Measurements from ENCODE around the gene LGR4.
"Not testable (repeated sequence)": the region's sequence is repeated elsewhere in the genome, so short reads cannot be mapped to it uniquely, and the experiment has no call there.

LGR4 gene

GRCh38 chr11:27456140-27456794 lies 16.3 kb downstream of the LGR4 start:
- no peak for DNase-seq

GRCh38 chr11:27455667-27456066 lies 16.9 kb downstream of the LGR4 start:
- DNase-seq, result no peak

DNA sequence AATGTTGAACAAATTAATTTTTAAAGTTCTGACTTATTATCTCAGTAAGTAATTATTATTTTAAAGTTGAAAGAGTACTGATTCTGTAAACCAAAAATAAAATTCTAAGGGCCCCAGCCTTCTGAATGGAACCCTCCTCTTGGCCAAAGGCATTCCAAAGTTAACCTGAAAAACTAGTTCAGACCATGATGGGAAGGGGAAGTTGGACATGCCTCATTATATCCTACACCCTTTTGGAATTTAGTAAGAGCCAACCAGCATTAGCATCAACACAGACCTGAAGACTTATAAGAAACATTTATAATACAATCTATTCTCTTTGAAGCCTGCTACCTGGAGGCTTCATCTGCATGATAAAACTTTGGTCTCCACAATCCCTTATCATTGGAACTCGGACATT lies 18.9 kb downstream of the LGR4 start:
- DNase-seq, result no peak

GRCh38 chr11:27452147-27452546 lies 20.4 kb downstream of the LGR4 start:
- no peak for DNase-seq

DNA sequence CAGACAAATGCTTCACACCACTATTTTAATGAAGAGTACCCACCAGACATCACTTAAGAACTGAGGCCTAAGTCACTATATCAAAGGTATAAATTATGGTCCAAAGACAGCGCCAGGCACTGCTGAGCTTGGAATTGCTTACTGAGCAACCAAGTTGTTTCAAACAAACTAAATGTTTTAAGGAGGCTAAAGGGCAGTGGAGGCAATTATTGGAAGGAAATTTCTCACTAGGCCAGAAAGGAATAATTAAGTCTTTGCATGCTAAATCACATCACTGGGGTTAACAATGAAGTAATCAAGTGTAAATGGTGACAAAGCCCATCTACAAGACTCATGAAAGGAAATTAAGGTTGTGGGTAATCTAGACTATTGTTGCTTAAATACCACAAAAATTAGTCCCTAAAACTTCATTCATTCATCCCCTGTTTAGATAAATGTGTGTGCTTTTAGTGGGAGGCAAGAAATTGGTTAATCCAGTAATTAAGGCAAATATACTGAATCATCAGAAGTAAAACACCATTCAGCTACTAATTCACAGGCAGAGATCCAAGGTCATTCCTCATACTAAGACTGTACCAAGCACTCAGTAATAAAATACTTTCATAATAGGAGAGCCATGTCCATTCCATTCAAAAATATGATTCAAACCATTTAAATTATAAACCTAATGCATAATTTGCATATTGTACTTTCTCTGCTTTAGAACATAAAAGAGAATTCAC lies 21.2 kb downstream of the LGR4 start:
- no peak for DNase-seq

DNA sequence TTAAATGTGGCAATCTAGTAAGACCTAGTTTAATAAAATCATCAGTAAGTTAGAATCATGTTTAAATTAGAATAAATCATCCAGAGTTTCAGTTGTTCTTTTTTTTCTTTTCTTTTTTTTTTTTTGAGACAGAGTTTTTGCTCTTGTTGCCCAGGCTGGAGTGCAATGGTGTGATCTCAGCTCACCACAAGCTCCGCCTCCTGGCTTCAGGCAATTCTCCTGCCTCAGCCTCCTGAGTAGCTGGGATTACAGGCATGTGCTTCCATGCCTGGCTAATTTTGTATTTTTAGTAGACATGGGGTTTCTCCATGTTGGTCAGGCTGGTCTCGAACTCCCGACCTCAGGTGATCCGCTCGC lies 24.4 kb downstream of the LGR4 start:
- DNase-seq, result not testable (repeated sequence)

- no peak for DNase-seq
Measured at GRCh38 chr11:27447288-27448183, 25.1 kb downstream of the LGR4 start.

DNA sequence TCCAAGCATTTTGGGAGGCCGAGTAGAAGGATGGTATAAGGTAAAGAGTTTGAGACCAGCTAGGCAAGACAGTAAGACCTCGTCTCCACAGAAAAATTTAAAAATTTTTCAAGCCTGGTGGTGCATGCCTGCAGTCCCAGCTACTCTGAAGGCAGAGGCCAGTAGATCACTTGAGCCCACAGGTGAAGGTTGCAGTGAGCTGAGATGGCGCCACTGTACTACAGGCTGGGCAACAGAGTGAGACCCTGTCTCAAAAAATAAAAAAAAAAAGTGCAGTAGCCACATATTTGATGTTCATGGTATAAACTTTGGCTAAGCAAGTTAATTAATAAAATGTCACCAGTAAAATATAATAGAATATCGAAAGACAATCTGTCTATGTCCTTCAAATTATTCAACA lies 27.0 kb downstream of the LGR4 start:
- no peak for DNase-seq

DNA sequence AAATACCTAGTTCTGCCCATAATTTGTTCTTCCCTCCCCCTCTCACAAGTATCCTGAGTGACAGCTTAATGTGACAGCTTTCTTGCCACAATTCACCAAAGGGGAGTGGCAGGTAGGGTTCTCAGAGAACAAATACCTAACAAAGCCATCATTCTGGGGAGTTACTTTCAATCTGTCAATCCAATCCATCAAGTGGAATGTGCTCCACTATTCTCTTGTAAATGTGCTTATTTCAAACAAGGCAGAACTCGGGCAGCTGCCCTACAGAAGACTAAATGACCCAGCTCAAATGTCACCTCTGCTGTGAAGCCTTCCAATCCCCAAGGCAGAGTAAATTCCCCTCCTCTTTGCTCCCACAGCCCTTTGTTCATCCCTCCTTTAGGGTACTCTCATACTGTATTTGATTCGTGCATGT lies 27.8 kb downstream of the LGR4 start:
- DNase-seq, result no peak

DNA sequence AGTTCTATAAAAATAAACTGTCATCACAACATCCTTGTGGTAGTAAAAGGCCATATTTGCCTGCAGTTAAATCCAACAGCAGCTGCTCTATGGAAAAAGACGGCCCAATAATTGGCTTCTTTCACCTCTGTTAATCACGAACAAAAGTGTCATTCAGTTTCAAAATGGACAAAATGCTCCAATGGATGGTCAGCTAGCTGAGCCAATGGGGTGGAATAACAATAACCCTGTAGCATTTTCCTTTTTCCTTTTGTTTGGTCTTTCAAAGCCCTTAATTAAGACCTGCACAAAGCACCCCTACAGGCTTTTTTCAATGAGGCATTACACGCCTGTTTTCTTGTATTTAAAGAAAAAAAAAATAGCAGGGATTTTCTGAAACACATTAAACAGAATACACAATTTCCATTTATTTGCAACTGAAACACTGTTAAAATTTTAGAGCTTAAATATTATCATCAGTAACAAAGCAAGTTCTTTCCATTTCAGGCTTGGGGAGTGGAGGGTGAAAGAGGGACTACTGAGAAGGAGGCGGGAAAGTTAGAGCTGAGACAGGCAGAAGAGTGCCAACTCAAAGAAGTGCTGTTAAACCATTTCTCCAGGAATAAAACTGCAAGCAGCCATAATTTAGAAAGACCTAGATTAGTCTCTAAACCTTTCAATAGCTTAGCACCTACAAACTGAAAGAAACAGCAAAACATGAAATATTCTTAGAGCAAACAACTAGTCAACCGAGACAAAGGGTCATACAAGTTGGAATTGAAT lies 28.7 kb downstream of the LGR4 start:
- no peak for DNase-seq

- no peak for DNase-seq
Measured at GRCh38 chr11:27443227-27443626, 29.4 kb downstream of the LGR4 start.

DNA sequence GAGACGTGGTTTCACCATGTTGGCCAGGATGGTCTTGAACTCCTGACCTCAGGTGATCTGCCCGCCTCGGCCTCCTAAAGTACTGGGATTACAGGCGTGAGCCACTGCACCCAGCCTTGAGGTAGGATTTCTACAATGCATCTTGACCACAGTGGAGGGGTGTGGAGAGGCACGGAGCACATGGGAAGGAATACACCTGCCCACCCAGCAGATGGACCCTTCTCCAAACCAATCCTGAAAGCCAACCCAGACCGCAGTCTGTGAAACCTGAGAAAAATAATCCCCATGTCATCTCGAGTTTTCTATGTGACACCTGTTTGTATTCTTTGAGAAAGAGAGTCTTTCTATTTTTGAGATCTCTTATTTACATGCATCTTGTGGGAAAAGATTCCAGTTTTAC lies 32.5 kb downstream of the LGR4 start:
- DNase-seq, result no peak

DNA sequence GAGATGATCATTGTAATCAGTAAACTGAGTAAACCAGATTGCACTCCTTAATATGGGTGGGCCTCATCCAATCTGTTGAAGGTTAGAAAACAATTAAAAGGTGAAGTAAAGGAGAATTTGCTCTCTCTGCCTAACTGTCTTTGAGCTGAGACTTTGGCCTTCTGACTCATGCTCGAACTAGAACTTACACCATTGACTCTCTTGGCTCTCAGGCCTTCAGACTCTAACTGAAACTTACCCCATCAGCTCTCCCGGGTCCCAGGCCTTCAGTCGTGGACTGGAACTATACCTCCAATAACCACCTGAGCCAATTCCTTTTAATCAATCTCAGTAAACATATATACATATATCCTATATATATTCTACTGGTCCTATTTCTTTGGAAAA lies 34.0 kb downstream of the LGR4 start:
- no peak for DNase-seq

DNA sequence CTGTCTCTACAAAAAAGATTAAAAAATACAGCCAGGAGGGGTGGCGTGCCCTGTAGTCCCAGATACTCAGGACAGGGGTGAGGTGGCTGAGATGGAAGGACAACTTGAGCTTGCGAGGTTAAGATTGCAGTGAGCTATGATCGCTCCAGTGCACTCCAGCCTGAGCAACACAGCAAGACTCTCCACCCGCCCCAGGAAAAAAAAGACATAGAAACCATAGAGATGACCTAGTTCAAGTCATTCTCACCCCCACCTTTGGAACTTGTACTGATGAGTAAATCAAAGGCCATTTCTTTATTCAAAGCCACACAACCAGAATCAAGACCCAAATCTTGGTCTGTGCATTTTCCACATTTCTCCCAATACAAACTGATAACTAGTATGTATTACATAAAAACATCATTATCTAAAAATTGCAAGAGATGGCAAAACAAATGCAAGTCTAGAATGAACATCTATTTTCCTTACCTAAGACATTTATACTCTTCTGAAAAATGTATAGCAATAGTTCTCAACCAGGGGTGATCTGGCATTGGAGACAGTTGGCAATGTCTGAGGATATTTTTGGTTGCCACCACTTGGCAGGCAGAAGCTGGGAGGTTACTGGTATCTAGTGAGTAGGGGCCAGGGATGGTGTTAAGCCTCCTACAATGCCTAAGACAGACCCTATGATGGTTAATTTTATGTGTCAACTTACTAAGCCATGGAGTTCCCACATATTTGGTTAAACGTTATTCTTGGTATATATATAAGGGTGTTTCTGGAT lies 34.6 kb downstream of the LGR4 start:
- DNase-seq, result no peak

GRCh38 chr11:27436916-27437315 lies 35.7 kb downstream of the LGR4 start:
- DNase-seq, result no peak

GRCh38 chr11:27433742-27434141 lies 38.8 kb downstream of the LGR4 start:
- no peak for DNase-seq

GRCh38 chr11:27431808-27432207 lies 40.8 kb downstream of the LGR4 start:
- no peak for DNase-seq

- DNase-seq, result no peak
Measured at GRCh38 chr11:27429761-27430393, 42.7 kb downstream of the LGR4 start.

DNA sequence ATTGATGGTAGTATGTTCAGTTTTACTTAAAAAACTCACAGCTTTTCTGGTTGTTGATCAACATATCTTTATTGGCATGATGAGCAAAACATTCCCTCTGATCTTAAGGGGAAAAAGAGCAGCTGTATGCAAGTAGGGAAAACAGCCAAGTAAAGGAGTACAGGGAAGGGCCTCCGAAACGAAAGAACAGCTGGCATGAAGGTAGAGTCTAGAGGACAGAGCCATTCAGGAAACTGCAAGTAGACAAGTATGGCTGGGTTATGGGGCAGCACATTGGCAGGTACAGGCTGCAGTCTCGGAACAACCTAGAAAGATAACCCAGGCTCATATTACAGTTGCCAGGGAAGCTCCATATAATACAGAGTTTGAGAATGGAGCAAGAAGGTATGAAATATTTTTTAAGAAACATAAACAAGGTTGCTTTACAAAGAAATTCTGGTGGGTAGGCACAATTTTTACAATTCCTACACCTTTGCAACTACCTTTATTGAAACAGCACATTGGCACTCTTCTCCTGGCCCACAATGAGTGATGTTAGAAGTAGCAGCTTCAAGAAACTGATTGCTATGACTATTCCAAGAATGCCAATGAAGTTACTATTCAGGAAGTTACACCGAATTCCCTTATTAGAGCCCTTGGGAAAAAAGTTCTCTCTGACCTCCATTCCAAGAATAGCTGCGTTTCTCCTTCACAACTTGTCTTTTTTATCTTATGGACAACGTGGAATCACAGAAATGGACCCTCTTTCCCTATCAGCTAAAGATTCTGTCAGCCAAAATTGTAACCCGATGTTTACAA lies 45.2 kb downstream of the LGR4 start:
- no peak for DNase-seq

DNA sequence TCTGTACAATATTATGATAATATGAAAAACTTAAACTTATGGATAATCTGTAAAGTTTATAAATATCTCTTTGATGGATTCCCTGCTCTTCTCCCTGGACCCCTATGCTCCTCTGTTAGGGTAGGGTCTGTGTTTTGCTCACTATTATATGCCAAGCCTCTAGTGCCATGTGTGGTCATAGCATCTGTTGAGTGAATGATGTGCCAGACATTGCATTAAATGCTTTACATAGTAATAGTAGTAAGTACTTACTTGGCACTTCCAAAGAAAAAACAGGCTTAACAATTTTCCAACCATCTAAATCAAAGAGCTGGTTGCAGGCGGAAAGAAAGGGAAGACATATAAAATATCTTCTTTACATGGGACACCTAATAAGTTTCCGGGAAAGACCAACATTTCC lies 46.8 kb downstream of the LGR4 start:
- no peak for DNase-seq

DNA sequence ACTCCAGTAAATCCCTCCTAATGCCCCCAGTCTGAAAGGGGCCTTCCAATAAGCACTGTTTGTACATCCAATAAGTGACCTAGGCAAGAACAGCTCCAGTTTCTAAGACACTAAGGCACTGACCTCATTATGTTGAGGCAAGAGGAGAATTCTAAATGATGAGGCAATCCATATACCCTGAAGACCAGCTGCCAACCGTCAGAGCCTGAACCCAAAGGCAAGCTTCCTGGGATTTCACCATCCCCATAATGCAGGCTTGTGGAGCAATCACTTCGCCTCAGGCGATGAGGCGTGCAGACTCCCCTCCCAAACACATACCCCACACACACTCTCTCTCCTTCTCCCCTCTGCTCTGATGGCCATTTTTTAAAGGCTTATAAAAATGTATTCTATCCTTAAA lies 49.5 kb downstream of the LGR4 start:
- DNase-seq, result no peak

Data from T-helper 1 cell (primary cell).